ENCODE results near the gene WNT3A.

WNT3A gene

DNA sequence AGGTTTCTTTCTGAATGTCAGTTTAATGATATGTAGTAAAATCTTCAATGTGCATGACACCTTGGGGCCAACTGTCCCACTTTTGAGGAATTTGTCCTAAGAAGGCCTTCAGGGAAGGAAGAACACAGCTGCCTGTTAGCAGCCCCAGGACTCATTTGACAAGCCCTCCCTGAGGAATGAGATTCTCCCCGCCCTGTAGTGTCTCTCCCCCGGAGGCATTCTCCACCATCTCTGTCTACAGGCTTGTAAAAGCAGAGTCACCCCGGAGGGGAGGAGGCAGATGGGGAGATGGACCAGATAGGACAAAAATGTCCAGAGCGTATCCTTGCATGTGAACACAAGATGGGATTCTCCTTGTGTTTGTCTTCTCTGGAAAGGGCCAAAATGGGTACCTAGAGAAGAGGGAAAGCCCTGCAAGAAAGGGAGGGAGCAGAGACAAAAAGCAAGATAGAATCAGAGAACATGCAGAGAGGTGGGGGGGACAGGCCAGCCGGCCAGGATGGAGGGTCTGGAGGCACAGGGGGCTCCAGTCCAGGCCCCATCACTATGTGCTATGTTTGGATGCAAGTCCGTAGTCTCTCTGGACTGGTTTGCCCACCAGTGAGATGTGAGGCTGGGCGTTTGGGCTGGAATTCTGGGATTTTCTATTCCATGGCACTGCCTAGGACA lies 12.0 kb upstream of the WNT3A start:
- Histone ChIP-seq H3K4me3 (replicated peaks; ENCODE audit: low read depth, low read length) (no peak overlapping the region), H3K36me3 (ENCODE audit: control insufficient read depth, insufficient read depth, low read length) (no peaks in the 10 kb centered on the region), H3K27me3 (replicated peaks; ENCODE audit: control insufficient read depth, insufficient read depth, low read length) (no peaks in the 10 kb centered on the region)
- TF ChIP-seq CTCF (IDR thresholded peaks at IDR 0.05; ENCODE audit: insufficient read depth, low read length, poor library complexity, severe bottlenecking) = no peak
- no peak for DNase-seq (ENCODE audit: extremely low read depth, insufficient read length)

DNA sequence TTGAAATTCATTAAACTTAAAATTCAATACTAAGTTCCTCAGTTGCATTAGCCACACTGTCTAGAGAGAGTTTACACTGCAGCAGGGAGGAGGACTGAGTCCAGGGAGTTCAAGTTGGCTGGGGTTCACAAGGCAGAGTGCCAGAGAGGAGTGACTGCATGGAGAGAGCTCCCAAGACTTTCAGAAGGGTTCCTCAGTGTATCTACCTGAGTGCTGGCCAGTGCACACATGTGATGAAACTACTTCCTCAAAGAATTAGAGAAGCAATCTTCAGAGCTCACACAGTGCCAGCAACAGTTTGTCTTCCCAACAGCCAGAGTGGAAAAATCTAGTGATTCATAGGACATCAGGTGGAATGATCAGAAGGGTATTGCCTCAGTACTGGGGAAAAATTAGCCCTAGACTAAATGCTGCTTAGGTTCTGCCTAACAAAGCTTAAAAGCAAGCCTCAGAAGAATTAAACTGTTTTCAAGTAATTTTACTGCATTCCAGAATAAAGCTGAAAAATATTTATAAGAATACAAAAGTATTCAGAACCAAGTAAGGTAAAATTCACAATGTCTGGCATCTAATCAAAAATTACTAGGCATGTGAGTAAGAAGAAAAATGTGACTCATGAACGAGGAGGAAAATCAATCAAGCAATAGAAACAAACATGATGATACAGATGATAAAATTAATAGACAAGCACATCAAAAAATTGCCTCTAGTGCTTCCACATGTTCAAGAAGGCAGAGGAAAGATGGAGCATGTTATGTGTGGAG lies 10.4 kb upstream of the WNT3A start:
- DNase-seq (ENCODE audit: extremely low read depth, insufficient read length) = no peak
- Histone ChIP-seq H3K27me3 (replicated peaks; ENCODE audit: control insufficient read depth, insufficient read depth, low read length) (no peaks in the 10 kb centered on the region), H3K36me3 (ENCODE audit: control insufficient read depth, insufficient read depth, low read length) (no peaks in the 10 kb centered on the region), H3K4me3 (replicated peaks; ENCODE audit: low read depth, low read length) (no peak overlapping the region)
- TF ChIP-seq CTCF (IDR thresholded peaks at IDR 0.05; ENCODE audit: insufficient read depth, low read length, poor library complexity, severe bottlenecking) = no peak

DNA sequence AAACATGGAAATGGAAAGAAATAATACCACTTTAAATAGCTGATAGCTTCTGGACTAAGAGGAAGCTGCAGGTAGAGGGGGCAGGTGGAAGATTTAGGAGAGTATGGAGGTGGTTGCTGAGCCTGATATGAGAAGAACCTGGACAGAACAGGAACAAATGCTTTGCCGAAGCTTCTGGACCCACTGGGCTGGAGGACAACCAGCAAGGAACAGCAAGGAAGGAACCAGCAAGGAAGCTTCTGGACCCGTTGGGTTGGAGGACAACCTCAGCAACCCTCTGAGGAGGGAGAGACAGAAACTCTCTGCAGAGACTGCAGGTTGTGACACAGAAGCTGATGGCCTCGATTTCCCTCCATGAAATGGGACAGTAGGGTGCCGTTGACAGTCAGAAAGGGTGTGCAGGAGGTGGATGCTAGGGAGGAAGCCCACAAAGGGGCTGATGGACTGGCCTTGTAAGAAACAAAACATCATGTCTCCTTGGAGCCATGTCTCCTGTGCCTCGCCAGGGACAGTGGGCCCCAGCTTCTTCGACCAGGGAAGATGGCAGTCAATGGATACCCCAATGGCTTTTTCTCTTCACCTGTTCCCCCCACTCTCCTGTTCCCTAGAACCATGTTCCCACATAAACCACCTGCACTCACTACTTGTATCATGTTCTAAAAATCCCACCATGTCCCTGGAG lies 8.3 kb upstream of the WNT3A start:
- no peaks in the 10 kb centered on the region for H3K27me3 ChIP-seq (replicated peaks; ENCODE audit: control insufficient read depth, insufficient read depth, low read length)

DNA sequence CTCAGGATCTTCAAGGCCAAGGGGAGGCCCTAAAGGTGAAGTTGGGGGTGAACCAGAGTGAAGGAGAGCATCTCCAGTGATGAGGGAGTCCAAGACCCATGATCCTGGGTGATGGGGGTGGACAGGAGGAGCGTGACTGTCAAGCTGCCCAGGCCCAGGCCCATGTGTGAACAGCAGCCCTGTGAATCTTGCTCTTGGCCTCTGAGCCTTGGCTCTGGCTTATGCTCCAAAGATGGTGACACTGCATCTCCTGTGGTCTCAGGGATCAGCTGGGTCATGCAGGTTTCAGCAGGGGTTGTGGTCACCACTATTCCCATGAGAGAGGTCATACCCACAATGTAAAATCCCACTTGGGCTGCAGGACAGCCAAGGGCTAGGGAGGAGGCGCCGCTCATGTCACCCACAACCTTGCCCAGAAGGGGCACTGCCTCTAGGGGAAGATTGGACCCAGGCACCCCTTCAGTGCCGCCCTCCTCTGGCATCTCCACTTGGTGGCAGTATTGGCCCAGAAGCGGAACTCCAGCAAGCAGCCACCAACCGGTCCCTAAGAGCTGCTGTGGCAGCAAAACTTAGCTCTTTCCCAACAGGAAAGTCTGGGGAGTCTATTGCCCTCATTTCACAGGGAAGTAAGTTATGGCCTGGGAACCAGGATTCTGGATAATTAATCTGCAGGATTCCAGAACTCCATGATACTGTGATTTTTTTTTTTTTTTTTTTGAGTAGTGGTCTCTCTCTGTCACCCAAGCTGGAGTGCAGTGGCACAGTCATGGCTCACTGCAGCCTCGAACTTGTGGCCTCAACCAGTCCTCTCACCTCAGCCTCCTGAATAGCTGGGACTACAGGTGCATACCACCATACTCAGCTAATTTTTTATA lies 7.5 kb upstream of the WNT3A start:
- H3K4me3 ChIP-seq (replicated peaks; ENCODE audit: low read depth, low read length) = no peak overlapping the region
- no peaks in the 10 kb centered on the region for H3K36me3 ChIP-seq (ENCODE audit: control insufficient read depth, insufficient read depth, low read length)
- peak; percentile 48 for DNase-seq (ENCODE audit: extremely low read depth, insufficient read length)
- H3K27me3 ChIP-seq (replicated peaks; ENCODE audit: control insufficient read depth, insufficient read depth, low read length) = no peaks in the 10 kb centered on the region; the same call in 1 of the 2 replicates
- TF ChIP-seq CTCF (IDR thresholded peaks at IDR 0.05; ENCODE audit: insufficient read depth, low read length, poor library complexity, severe bottlenecking) = peak; percentile 94

More for the DNA sequence above, 8.3 kb upstream of the WNT3A start:
- Histone ChIP-seq H3K4me3 (replicated peaks; ENCODE audit: low read depth, low read length) (no peak overlapping the region), H3K36me3 (ENCODE audit: control insufficient read depth, insufficient read depth, low read length) (no peaks in the 10 kb centered on the region)
- no peak for DNase-seq (ENCODE audit: extremely low read depth, insufficient read length)
- no peak for TF ChIP-seq CTCF (IDR thresholded peaks at IDR 0.05; ENCODE audit: insufficient read depth, low read length, poor library complexity, severe bottlenecking)

DNA sequence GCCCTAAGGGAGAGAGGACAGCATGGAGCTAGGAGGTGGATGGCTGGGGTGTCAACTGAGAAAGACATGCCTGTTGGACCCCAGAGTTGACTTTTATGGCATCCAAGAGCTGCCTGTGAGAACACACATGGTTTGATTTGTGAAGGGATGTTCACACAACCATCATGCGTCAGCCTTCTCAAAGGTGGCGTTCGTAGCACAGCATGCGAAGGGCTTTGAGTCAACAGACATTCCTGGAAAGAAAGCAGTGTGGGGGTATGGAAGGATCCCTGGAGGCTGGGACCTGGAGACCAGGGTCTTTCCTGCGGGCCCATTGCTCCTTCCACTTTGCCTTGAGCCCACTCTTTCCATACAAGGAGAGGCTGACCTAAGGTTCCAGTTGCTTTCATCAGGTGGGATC lies 6.4 kb upstream of the WNT3A start:
- DNase-seq (ENCODE audit: extremely low read depth, insufficient read length) = no peak
- H3K36me3 ChIP-seq (ENCODE audit: control insufficient read depth, insufficient read depth, low read length) = no peaks in the 10 kb centered on the region
- no peak for TF ChIP-seq CTCF (IDR thresholded peaks at IDR 0.05; ENCODE audit: insufficient read depth, low read length, poor library complexity, severe bottlenecking)
- no peak overlapping the region for H3K4me3 ChIP-seq (replicated peaks; ENCODE audit: low read depth, low read length)
- no peaks in the 10 kb centered on the region; the same call in 1 of the 2 replicates for H3K27me3 ChIP-seq (replicated peaks; ENCODE audit: control insufficient read depth, insufficient read depth, low read length)

All from GM06990 (cell line).